H1 (cell line): Measurements from ENCODE around the gene MBIP. TPM values are rescaled to one million over a fixed set of nuclear protein-coding genes. Genes with fewer than 3 reads are reported as not detected.

Experiments
- CHD1 ChIP-seq: IDR thresholded peaks from 2 replicates; pipeline ENCODE4 v1.6.1; 2012; ENCODE audit warnings: low read depth, low read length, improper control_type of control experiment
- RXRA ChIP-seq: IDR thresholded peaks from 2 replicates; pipeline ENCODE4 v1.6.1; 2011; ENCODE audit warnings: low read depth, mild to moderate bottlenecking, low read length, moderate library complexity; ENCODE audit not compliant: insufficient read depth
- SIN3A ChIP-seq, 2 experiments: IDR thresholded peaks in 1 of 2; conservative IDR thresholded peaks in 1 of 2; 2 replicates each; pipeline ENCODE4 v1.6.1; 2011 to 2012; ENCODE audit warnings: low read length in 2 of 2, improper control_type of control experiment in 1 of 2, low read depth in 1 of 2, mild to moderate bottlenecking in 1 of 2
- SRF ChIP-seq: IDR thresholded peaks from 2 replicates; pipeline ENCODE4 v1.6.1; 2011; ENCODE audit warnings: mild to moderate bottlenecking, low read depth, low read length, moderate library complexity
- TBP ChIP-seq: IDR thresholded peaks from 2 replicates; pipeline ENCODE4 v1.6.1; 2011; ENCODE audit warnings: low read depth, low read length, improper control_type of control experiment
- polyA plus RNA-seq, 7 experiments: library from polyadenylated mRNA; depleted of rRNA in 3 of 7; stranded (reverse) in 5 of 7; unstranded in 2 of 7; fragments of >200 nt in 5 of 7; fragments of 200-250 nt in 2 of 7; gene quantifications; 1 replicate in 5 of 7; 2 replicates in 1 of 7; 4 replicates in 1 of 7; pipeline versions ENCODE4 v1.2.1 to v1.2.3, GENCODE V29; 2011 to 2013; ENCODE audit warnings: missing spikeins in 2 of 7, mixed read lengths in 2 of 7
- total RNA-seq: library from RNA; stranded (reverse); fragmentation: NEBNext Ultra II Directional; extraction: Animal tissue kit (Norgen Biotek cat#: 25700); gene quantifications from 2 replicates; pipeline ENCODE4 v1.2.1, GENCODE V29; 2021

MBIP gene
- total and polyA plus RNA-seq, 2 of the 8 experiments (the other 6 are each of a cell fraction or from before 2014, with no cell fraction given): 15.0 to 27.4 TPM

GRCh38 chr14:36325853-36326252 is 5.4 kb upstream of the MBIP start (continued):
- TF ChIP-seq SIN3A (conservative IDR thresholded peaks at IDR 0.05 in 1 of 2, IDR thresholded peaks at IDR 0.05 in 1 of 2; ENCODE audit: low read depth in 1 of 2, low read length in 2 of 2) (no peak), SRF (no peak), RXRA (no peak), TBP (no peak), CHD1 (no peak)
